Esophagus squamous epithelium (tissue), 5 donors: Measurements from ENCODE around the gene FRMD4A. TPM values are rescaled to one million over a fixed set of nuclear protein-coding genes. Genes with fewer than 3 reads are reported as not detected.

Source experiments
- DNase-seq: peaks from one replicate; lab custom pipeline; 2025; lab: John Stamatoyannopoulos, UW
- H3K27ac ChIP-seq, 4 donors: fragments of 200-600 bp; sonication (generic); one replicate each; pipeline ENCODE4 v1.5.1; 2016 to 2019; ENCODE audit warnings: mild to moderate bottlenecking in 1 of 4
- H3K27me3 ChIP-seq, 4 donors: fragments of 200-600 bp; sonication (generic); 1 replicate in 3 of 4; 2 replicates in 1 of 4; pipeline versions ENCODE4 v1.5.1 to v1.6.0; 2017 to 2021; ENCODE audit warnings: antibody characterized with exemption in 1 of 4
- H3K36me3 ChIP-seq, 3 donors: fragments of 200-600 bp; sonication (generic); one replicate each; pipeline ENCODE4 v1.5.1; 2016 to 2019
- H3K4me1 ChIP-seq, 3 donors: fragments of 200-600 bp; sonication (generic); one replicate each; pipeline ENCODE4 v1.5.1; 2017 to 2019
- H3K4me3 ChIP-seq, 4 donors: fragments of 200-600 bp; sonication (generic); 1 replicate in 3 of 4; 2 replicates in 1 of 4; pipeline ENCODE4 v1.5.1; 2016 to 2019; ENCODE audit warnings: mild to moderate bottlenecking in 2 of 4, moderate library complexity in 1 of 4
- H3K9me3 ChIP-seq, 3 donors: fragments of 200-600 bp; sonication (generic); one replicate each; pipeline ENCODE4 v1.5.1; 2016 to 2019
- POLR2A ChIP-seq, 4 donors: fragments of 450-650 bp; IDR thresholded peaks; one replicate each; pipeline ENCODE4 v1.6.1; 2017; ENCODE audit warnings: antibody characterized with exemption in 4 of 4, mild to moderate bottlenecking in 4 of 4, moderate library complexity in 3 of 4
- WGBS, 2 donors: methylation state at CpG; one replicate each; pipeline ENCODE4 v1.1.5; 2018; 5-methylcytosine and 5-hydroxymethylcytosine counted together
- intact Hi-C: fragments of 100-400 bp; cut with DNase I; formaldehyde crosslinking; loops from one replicate; pipeline ENCODE4 v1.15.0; 2022
- total RNA-seq, 4 donors: library from RNA; depleted of rRNA; stranded (reverse); fragments of >200 nt; gene quantifications; one replicate each; pipeline ENCODE4 v1.1.0, GENCODE V29; 2016
- TF ChIP-seq, protein P1 (sequence below), 6 experiments: fragments of 450-650 bp in 4 of 6; fragments of 200-600 bp in 2 of 6; sonication (generic) in 2 of 6; IDR thresholded peaks; one replicate each; pipeline ENCODE4 v1.5.1; 2016 to 2019; ENCODE audit warnings: antibody characterized with exemption in 6 of 6, mild to moderate bottlenecking in 4 of 6, moderate library complexity in 4 of 6
- donor health status: DM: yes; HTN: yes; CAD: no.

Gene FRMD4A
- total RNA-seq, 4 donors from 2014 or later = 7.3 to 15.3 (median 8.6) TPM

DNA sequence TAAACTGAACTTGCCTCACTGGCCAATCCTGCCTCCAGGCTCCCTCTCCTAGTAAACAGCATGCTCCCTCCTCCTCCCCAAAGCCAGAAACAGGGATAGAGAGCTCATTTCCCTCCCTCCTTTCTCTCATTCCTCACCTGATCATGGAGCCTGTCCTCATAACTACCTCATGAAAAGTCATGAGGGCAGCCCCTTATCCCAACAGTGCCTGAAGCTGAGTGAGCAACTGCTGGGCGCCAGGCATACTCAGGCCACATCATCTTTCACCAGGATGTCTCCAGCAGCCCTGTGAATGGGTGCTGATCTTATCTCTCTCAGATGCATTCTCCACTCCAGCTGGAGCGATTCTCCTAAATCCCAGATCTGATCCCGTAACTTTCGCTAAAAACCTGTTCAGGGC, 436.8 kb downstream of the FRMD4A start:
- Histone ChIP-seq H3K27me3 (peaks cover 0 to 50% (median 1%) of the 10 kb centered on the region in 4 donors), H3K9me3 (no peaks in the 10 kb centered on the region), H3K36me3 (no peaks in the 10 kb centered on the region), H3K4me1 (peaks cover 5 to 28% (median 7%) of the 10 kb centered on the region in 3 donors), H3K27ac (no peak overlapping the region), H3K4me3 (no peak overlapping the region)
- intact Hi-C loops = no loop called here
- TF ChIP-seq, protein P1, sequence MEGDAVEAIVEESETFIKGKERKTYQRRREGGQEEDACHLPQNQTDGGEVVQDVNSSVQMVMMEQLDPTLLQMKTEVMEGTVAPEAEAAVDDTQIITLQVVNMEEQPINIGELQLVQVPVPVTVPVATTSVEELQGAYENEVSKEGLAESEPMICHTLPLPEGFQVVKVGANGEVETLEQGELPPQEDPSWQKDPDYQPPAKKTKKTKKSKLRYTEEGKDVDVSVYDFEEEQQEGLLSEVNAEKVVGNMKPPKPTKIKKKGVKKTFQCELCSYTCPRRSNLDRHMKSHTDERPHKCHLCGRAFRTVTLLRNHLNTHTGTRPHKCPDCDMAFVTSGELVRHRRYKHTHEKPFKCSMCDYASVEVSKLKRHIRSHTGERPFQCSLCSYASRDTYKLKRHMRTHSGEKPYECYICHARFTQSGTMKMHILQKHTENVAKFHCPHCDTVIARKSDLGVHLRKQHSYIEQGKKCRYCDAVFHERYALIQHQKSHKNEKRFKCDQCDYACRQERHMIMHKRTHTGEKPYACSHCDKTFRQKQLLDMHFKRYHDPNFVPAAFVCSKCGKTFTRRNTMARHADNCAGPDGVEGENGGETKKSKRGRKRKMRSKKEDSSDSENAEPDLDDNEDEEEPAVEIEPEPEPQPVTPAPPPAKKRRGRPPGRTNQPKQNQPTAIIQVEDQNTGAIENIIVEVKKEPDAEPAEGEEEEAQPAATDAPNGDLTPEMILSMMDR (IDR thresholded peaks at IDR 0.05) = no peak
- TF ChIP-seq POLR2A (IDR thresholded peaks at IDR 0.05) = no peak
- WGBS, 2 donors = 95 to 96% methylated on average over 4 of the region's 4 CpGs
- DNase-seq = no peak

DNA sequence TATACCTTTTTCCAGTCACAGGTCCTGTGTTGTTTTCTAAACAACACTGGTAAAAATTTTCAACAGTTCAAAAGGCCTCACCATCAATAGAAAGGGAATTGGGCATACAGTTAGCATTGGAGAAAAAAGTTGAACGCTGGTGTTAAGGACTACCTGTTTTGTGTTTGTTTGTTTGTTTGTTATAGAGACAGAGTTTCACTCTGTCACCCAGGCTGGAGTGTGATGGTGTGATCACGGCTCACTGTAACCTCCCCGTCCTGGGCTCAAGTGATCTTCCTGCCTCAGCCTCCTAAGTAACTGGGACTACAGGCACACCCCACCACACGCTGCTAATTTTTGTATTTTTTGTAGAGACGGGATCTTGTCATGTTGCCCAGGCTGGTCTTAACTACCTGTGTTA, 437.9 kb downstream of the FRMD4A start:
- no peaks in the 10 kb centered on the region for H3K9me3 ChIP-seq
- no peaks in the 10 kb centered on the region for H3K36me3 ChIP-seq
- DNase-seq = no peak
- intact Hi-C loops = no loop called here
- peaks cover 0 to 50% (median 1%) of the 10 kb centered on the region in 4 donors for H3K27me3 ChIP-seq
- TF ChIP-seq, protein P1 (IDR thresholded peaks at IDR 0.05) = no peak
- TF ChIP-seq POLR2A (IDR thresholded peaks at IDR 0.05) = no peak
- H3K4me3 ChIP-seq = no peak overlapping the region
- 69 to 95% methylated on average over 5 of the region's 5 CpGs for WGBS, 2 donors
- no peak overlapping the region for H3K27ac ChIP-seq
- peaks cover 5 to 28% (median 7%) of the 10 kb centered on the region in 3 donors for H3K4me1 ChIP-seq

DNA sequence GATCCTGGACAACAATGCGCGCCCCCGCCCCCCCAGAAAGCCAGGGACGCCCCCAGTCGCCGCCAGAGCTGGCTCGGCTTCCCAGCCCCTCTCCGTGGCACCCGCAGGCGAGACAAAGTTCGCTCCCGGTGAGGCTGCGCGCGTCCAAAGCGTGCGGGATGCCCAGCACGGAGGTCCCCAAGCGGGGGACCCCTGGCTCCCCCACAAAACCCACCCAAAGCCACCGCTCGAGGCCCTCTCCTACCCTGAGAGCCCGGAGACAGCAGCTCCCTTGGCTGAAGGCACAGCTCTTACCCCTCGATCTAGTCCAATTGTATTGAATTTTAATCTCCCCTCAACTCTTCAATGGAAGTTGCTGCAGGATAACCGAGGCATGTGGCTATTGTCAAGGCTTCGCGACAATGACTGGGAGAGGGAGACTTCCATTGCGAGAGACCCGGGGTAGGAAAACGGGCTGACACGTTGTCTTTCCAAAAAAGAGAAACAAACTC, 438.7 kb downstream of the FRMD4A start:
- no peak for TF ChIP-seq POLR2A (IDR thresholded peaks at IDR 0.05)
- TF ChIP-seq, protein P1 (IDR thresholded peaks at IDR 0.05) = no peak
- WGBS, 2 donors = 33 to 40% methylated on average over 9 to 13 of the region's 30 CpGs
- no peak for DNase-seq
- Histone ChIP-seq H3K4me1 (peaks cover 5 to 28% (median 7%) of the 10 kb centered on the region in 3 donors), H3K4me3 (peak overlapping the region; percentile 26 to 74 (median 49)), H3K36me3 (no peaks in the 10 kb centered on the region), H3K9me3 (no peaks in the 10 kb centered on the region), H3K27me3 (peaks cover 0 to 50% (median 1%) of the 10 kb centered on the region in 4 donors), H3K27ac (peak overlapping the region; percentile 30 to 87 (median 61))
- intact Hi-C loops = no loop called here

DNA sequence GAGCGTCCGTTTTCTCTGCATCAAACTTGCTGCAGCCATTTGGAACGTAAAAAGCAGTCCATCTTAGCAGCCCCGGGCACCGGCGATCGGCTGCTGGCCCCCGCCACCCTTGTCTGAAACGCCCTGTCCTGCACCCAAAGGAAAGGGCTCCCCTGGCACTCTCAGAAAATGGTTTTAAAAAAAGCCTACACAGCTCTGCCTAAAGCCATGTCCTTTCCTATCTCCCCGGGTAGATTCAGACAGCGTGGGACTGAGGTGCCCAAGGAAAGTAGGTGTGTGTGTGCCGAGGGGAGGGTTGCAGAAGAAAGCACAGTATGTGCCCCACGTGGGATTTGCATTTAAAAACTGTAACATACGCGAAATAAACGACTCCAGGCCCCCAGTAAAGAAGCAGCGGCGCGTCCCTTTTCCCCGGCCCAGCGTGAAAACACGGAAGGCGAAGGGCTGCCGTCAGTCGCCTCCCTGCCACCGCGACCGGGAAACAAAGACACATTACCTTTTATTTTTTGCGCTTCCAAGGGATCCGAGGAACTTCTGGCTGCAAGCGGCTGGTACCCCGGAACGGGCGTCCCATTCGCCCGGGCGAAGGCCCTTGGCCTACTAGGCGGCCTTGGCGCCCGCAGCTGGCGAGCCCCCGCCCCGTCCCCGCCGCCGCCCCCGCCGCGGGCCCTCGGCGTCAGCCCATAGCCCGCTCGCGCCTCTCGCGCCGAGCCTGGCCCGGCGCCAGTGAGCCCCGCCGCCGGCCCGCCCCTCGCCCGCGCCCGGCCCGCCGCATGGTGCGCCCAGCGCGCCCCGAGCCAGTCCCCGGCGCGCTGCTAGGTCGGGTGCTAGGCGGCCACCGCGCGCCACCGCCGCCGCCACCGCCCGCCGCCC, 439.4 kb downstream of the FRMD4A start:
- Histone ChIP-seq H3K36me3 (no peaks in the 10 kb centered on the region), H3K27ac (peak overlapping the region; percentile 30 to 87 (median 64)), H3K4me1 (peaks cover 5 to 28% (median 7%) of the 10 kb centered on the region in 3 donors), H3K27me3 (peaks cover 0 to 50% (median 1%) of the 10 kb centered on the region in 4 donors), H3K9me3 (no peaks in the 10 kb centered on the region), H3K4me3 (peak overlapping the region; percentile 26 to 74 (median 49))
- intact Hi-C loops = no loop called here
- 0 to 11% methylated on average over 15 to 23 of the region's 87 CpGs for WGBS, 2 donors
- no peak for DNase-seq
- TF ChIP-seq, protein P1 (IDR thresholded peaks at IDR 0.05) = no peak
- TF ChIP-seq POLR2A (IDR thresholded peaks at IDR 0.05) = no peak
